GM19193 (cell line): ENCODE results near the gene USPL1.

Experiments used
- POLR2A ChIP-seq: IDR thresholded peaks from 4 replicates; pipeline ENCODE4 v1.6.1; 2011; ENCODE audit not compliant: insufficient read depth, insufficient read length; ENCODE audit errors: extremely low read depth

The USPL1 gene

GRCh38 chr13:30673669-30674521, 56.2 kb downstream of the USPL1 start:
- no peak for TF ChIP-seq POLR2A

DNA sequence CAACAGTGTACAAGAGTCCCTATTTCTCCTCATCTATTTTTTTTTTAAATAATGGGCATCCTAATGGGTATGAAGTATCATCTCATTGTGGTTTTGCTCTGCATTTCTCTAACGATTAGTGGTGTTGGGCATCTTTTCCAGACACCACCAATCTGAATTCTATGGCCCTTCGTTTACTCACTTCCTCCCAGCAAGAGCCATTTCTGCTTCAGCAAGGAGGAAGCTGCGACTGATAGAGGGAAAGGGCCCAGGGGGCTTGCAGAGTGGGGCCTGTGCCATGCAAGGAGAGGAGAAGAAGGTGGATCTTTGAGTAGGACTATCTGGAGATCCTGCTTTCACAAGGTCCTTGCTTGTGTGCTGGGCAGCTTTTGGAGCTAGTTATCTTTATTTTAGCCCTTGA, 58.0 kb downstream of the USPL1 start:
- TF ChIP-seq POLR2A = no peak

DNA sequence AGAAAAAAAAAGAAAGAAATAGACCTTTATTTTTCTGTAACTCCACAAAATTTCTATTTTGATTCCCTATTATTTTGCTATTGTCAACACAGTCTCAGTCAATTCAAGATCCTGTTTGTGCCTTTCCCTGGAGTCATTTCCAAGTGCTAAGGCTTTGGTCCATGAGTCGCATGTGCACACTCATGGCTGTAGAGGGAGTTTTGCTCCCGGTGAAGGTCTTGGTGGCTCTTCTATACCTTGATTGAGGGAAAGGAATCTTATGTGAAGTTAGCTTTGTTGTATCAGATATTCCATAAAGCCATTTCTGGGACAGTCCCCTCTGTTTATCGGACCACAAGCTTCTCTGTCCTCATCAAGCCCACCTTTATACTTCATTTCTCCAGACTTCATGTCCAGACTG, 59.0 kb downstream of the USPL1 start:
- no peak for TF ChIP-seq POLR2A

GRCh38 chr13:30679483-30680330, 62.0 kb downstream of the USPL1 start:
- no peak for TF ChIP-seq POLR2A

DNA sequence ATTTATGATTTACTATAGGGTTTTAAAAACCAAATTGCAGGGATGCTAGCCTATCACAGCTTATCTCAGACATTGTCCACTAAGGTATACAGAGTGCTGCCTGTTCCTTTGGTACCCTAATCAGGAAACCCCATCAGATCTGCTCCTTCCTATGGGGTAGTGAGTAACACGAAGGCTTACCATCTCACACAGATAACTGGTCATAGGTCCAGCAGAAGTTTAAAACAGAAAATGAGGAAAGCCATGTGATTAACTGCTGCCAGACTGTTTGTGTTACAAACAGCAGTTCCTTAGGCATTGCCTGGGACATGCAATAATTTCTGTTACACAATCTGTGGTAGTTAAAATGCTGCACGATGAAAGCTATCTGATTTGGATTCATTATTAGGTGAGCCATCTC, 64.1 kb downstream of the USPL1 start:
- no peak for TF ChIP-seq POLR2A

DNA sequence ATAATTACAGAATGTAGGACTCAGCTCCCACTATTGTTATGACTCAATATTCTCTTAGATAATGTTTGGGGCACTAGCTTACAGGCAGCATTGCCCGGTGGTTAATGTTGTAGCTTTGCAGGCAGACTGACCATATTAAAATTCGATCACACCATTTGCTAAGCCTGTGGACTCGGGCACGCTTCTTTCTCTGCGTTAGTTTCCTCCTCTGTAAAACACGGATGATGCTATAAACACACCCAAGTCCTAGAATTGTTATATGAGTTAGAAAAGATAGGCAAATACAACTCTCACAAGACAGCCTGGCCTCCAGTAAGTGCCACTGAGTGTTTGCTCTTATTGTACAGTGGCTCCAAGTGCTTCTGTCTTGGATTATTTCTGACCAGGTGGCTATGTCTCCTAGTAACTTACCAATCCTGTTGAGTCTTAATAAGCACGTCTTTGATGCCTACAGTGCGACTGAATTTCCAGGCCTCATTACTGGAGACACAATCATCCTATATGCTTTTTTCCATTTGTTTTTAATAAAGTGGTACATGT, 67.7 kb downstream of the USPL1 start:
- TF ChIP-seq POLR2A = no peak

DNA sequence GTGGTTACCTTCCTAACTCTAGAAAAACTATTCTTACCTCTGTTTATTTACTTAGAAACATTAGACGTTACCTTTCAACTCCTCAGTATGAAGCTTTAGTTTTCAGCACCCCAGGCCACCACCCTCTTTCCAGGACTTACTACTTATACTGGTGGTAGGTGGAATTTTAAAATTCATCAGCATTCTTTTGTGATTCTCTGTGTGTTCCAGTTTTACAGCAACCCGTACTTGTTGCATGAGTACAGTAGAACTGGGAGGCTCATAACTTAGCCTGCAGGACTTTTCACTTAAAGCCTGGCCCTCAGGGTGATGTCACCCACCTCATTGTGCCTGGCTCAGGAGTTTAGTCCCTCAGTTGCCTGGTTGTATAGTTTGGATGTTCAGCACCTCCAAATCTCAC, 68.3 kb downstream of the USPL1 start:
- TF ChIP-seq POLR2A = no peak

- TF ChIP-seq POLR2A = no peak
Measured at GRCh38 chr13:30687601-30688000, 69.9 kb downstream of the USPL1 start.

- no peak for TF ChIP-seq POLR2A
Measured at GRCh38 chr13:30689752-30690151, 72.0 kb downstream of the USPL1 start.

DNA sequence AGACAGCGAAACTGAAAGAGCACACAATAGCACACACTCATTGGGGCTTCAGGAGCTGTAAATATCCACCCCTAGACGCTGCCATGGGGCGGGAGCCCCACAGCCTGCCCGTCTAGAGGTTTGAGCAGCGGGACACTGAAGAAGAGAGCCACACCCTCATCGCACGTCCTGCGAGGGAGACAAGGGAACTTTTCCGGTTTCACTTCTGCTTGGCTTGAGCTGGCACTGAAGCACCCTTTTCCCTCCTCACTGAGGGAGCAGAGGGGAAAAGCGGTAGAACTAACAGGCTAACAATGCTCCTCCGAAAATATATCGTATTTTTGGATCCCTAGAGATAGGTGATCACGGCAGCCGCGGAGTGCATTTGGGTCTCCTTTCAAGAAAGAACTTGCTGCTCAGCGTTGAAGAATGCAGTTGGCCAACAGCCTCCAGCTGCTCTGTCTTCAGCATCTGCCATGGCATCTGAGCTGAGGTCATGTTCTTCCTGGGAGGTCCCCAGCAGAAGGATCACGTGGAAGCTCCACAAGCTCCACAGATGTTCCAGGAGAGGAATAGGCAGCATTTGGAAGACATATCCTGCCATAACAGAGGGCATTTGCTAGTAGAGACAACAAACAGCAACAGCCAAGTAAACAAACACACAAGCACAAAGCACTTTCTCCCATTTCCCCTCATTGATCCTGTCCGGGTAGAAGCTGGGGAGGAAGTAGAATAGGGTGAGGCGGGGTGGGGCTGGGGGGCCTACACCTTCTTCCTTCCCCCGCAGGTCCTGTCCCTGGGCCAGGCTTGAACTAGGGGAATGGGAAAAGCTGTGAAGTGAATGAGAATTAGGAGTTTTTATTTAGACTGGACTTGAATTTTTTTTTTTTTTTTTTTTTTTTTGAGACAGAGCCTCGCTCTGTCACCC, 72.8 kb downstream of the USPL1 start:
- TF ChIP-seq POLR2A = no peak

DNA sequence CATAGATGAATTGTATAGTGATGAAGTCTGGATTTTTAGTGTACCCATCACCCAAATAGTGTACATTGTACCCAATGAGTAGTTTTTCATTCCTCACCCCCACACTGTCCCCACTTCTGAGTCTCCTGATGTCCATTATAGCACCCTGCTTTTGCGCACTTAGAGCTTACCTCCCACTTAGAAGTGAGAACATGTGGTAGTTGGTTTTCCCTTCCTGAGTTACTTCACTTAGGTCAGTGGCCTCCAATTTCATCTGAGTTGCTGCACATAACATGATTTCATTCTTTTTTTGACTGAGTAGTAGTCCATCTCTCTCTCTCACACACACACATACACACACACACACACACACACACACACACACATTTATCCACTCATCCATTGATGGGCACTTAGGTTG, 74.4 kb downstream of the USPL1 start:
- no peak for TF ChIP-seq POLR2A

- no peak for TF ChIP-seq POLR2A
Measured at GRCh38 chr13:30696278-30697176, 78.8 kb downstream of the USPL1 start.

DNA sequence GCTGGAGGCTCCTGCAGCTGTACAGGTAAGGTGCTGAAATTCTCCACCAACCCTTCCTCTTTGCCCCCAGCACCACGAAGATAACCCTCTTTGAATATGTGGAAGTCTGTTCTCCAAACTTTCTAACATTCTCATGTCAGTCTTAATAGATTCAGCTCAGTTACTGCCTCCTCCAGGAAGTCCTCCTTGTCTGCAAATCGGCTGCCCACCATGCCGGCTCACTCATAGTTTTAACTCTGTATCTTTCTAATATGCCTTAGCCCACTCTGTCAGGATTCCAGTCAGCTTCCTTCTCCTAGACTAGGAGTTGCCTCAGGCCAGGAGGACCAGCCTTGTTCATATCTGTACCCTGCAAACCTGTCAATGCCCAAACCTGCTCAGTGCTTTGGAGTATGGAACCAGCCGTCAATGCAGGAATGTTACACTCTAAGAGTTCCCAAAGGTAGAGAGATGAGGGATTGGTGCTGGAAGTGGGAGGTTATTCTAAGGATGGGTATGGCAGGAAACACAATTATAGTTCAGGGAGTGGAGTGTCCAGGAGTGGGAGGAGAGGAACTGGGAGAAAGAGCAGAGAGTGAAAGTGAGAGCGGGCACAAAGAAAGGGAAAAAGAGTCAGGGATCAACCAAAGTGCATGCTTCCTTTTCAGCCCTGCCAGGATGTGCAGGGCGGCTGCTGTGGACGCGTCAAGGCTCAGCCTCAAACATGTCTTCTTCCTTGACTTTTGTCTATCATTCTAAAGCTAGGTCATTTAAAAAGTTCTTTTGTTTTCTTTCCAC, 79.6 kb downstream of the USPL1 start:
- no peak for TF ChIP-seq POLR2A
